ENCODE results near the gene MARK3.

The MARK3 gene

GRCh38 chr14:103546652-103547454, 161.6 kb downstream of the MARK3 start:
- DNase-seq (ENCODE audit: low read depth in 1 of 2, low spot score in 1 of 2), result peak; percentile 58 to 61

GRCh38 chr14:103547455-103547940, 162.3 kb downstream of the MARK3 start:
- no peak for DNase-seq (ENCODE audit: low read depth in 1 of 2, low spot score in 1 of 2)

- no peak for DNase-seq (ENCODE audit: low read depth in 1 of 2, low spot score in 1 of 2)
These were observed 162.8 kb downstream of the MARK3 start for GRCh38 chr14:103547941-103548462.

DNA sequence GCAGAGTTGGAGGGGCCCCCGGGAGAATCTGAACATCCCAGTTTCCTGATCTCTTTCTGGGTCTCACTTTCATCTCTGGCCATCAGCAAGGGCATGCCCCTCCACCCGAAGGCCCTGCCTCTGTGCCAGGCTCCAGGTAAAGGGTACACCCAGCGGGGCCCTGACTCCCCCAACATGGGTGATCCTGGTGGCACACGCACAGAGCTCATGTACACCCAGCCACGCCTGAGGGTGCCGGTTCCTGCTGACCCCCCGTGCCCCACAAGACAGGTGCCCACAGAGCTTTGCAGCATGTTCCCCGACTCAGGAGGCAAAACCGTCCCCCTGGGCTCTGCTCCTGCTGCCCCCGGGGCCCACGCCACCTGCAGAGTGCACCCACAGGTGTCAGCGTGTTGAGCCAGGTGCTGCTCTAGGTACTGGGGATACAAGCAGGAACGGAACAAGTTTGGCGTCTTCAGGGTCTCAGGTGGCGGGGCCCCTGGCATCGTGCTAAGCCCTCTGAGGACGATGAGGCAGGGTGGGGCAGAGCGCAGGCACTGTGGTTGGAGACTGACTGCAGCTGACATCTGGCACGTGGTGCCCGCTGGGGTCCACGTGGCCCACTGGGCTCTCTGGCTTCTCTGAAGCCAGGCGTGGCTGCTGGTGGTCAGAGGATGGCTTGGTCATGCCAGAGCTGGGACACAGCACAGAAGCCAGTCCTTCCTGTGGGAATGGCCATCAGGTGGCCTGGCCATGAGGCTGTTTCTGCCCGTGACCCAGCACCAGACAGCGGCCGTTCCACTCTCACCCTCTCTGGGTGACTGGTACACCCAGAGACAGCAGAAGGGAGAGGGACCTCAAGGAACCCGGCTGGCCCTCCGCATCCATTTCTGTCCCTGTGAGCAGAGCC, 163.5 kb downstream of the MARK3 start:
- no peak for DNase-seq (ENCODE audit: low read depth in 1 of 2, low spot score in 1 of 2)

- DNase-seq (ENCODE audit: low read depth in 1 of 2, low spot score in 1 of 2), result no peak
These were observed 164.4 kb downstream of the MARK3 start for GRCh38 chr14:103549361-103550311.

GRCh38 chr14:103550451-103551337, 165.5 kb downstream of the MARK3 start:
- DNase-seq (ENCODE audit: low read depth in 1 of 2, low spot score in 1 of 2), result no peak

- DNase-seq (ENCODE audit: low read depth in 1 of 2, low spot score in 1 of 2), result no peak
These were observed 166.1 kb downstream of the MARK3 start for GRCh38 chr14:103551338-103551762.

DNA sequence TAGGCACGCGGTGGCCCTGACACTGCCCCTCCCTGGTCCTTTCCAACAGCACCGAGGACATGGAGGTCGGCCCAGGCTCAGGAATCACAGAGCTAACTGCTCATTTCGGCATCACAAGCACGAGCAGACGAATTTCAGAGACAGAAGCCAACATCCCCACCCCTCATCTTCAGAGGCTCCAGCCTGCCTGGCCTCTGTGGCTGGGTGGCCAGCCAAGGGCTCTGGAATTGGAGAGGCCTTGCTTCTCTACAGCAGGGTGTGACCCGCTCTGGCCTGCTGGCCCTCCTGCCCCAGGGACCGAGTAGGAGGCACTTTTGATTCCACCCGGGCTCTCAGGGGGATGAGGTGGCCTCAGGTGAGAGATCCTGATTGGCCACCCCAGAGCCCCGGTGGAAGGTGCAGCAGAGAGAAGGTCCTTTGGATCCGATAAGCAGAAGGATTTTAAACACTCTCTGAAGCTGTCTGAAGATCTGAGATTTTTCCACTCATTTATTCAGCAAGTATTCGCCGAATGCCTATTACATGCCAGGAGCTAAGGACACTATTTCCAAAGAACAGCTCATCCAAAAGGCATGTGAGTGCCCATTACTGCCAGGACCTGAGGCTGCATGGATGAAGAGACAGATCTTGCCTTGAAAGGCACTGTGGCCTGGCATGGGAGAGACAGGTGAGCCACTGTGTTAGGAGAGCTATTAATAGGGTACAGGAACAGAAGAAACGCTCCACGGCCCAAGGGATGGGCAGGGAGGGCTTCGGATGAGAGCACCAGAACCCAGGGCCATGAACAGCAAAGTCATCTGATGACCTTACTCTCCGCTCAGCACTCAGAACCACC, 167.0 kb downstream of the MARK3 start:
- DNase-seq (ENCODE audit: low read depth in 1 of 2, low spot score in 1 of 2), result no peak

DNA sequence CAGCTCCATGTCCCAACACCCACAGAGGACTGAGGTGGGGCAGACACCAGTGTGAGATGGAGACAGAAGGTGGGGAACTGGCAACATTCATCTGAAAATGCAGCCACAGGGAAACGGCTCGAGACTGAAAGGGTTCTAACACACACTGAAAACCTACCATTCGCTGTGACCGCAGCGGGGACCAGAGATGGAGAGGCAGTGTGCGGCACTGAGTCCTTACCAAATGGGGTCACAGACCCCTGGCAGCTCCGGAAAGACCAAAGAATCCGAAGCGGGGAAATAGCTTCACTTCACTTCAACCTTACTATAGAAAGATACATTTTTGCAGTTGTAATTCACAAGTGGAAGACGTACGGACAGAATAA, 167.6 kb downstream of the MARK3 start:
- DNase-seq (ENCODE audit: low read depth in 1 of 2, low spot score in 1 of 2), result no peak
